Non-pigmented ciliary epithelial cell (primary cell): ENCODE data around the gene ZFYVE21.
A peak's percentile ranks its signal among the peaks of the same experiment; 100 is the strongest.

Experiments used
- DNase-seq: peaks from one replicate; pipeline ENCODE4 v3.0.0-alpha.2; 2010; ENCODE audit warnings: low read depth

The ZFYVE21 gene

DNA sequence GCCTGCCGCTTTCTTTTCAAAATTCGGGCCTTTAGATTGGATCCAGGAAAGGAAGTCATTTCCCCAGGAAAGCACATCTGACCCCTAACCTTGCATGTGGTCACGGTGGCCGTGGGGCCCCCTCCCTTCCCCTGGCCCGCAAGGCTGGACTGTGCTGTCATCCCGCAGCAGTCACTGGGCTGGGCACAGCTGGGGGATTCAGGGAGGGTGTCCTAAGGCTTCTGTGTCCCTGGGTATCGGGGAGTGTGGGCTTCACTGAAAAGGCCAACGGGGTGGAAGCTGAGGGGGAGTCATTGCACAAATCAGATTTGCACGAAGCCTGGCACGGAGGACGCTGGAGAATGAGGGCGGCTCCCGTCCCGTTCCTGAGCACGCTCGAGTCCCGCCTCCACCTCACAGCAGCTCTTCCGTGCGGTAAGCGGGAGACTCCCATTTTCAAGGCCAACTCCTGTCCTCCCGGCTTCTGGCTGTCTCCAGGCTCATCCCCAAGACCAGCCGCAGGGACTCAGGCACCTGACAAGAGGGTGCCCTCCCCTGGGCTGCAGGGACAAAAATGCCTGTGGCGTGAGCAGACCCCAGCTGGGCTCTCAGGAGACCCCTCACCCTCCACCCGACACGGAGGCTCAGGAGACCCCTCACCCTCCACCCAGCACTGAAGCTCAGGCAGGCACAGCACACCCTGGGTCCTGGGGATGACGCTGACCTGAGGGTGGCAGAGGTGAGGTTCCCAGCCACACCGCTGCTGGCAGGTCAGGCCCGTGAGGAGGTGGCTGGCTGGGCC, 9.9 kb upstream of the ZFYVE21 start:
- DNase-seq, result no peak

DNA sequence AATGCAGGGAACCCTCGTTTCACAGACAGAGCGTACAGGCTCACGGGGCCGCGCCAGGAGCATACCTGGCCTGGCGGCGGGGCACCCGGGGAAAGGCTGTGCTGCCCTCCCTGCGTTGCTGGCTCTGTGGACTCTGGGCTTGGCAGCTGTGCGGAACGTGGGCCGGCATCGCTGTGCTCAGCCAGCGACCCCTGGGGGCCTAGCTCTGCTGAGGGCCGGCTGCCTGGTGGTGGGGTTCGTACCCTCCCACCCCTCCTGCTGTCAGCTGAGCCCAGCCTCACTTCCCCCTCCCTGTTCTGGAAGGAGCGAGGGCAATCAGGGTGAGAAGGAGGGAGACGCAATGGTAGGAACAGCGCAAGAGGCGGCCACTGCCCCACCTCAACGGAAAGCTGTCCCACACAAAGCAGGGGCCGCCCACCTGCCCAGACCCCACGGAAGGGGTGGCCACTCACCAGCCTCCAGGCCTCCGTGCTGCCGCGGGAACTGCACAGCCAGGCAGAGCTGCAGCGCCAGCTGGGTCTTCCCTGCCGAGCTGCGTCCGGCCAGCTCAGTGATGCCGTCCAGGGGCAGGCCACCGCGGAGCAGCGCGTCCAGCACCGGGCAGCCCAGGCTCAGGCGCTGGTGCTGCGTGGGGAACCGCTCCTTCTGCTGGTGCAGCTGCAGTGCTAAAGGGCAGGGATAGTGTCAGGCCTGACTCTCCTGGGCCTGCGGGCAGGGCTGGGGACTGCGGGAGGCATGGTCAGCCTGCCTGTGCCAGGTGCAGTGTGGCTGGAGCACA, 8.9 kb upstream of the ZFYVE21 start:
- DNase-seq, result no peak

DNA sequence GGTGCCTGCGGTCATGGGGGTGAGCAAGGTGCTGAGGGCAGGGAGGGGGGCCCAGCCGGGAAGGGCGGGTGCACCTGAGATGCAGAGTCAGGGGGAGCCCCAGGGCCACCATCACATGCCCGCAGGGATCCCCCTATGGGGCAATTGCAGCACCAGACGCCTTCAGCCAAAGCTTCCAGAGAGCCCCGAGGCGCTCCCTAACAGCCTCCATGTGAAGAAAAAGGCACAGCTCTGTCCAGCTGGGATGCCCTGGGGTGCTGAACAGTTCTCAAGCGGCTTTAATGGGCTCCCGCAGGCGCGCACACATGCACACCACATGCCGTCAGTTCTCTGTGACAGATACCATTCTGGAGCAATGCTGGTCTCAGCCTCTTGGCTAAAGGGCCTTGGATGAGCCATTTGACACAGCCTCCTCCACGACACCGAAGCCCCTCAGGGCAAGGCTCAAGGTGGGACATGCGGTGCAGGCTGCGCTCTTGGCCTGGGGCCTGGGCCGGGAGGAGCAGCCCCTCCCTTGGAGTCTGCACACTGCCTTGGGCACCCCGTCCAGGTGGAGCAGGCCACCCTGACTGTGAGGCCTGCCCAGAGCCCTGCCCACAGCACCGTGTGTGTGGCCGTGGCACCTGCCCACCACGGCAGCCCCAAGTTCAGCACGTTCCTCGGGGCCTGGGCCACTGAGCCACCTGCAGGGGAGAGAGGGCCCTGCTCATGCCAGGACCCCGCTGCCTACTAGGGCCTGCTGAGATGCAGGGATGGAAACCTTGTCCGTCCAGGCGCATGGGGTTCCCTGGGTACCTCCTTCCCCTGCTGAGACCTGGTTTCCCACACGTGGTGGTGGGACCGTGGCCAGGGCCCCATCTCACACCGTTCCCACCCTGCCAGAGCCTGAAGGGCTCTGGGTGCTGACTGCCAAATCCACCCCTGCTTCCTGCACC, 8.0 kb upstream of the ZFYVE21 start:
- DNase-seq, result no peak

DNA sequence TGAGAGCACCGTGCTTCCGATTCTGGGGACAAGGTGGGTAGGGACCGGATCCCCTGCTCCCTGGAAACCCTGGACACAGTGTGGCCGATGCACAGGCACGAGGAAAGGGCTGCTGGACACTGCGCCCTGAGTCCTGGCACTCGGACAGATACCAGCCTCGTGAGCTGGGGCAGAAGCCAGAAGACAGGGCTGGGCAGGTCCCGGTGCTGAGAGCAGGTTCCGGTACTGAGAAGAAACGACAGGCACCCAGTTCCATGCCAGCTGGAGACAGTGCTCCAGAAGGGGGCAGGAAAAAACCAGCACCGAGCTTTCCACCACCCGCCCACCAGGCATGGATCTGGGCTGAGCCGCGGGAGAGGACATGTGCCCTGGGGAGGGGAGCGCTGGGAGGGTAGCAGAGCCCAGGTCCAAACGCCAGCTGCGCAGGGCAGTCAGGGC, 6.8 kb upstream of the ZFYVE21 start:
- no peak for DNase-seq

DNA sequence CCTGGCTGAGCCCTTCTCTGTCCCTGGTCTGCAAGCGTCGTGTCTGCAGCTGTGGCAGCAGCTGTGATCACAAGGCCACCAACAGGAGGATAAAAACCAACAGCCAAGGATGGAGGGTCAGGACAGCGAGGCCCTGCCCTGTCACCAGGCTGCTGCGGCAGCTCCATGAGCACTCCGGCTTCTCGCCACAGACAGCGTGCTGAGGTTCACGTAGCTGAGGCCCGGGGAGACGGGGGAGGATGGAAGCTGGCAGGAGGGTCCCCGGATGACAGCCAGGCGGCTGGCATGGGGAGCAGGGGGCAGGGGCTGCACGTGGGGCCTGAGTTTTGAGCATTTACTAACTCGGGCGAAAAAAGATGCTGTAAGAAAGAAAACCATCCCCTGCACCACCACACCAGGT, 5.8 kb upstream of the ZFYVE21 start:
- no peak for DNase-seq

DNA sequence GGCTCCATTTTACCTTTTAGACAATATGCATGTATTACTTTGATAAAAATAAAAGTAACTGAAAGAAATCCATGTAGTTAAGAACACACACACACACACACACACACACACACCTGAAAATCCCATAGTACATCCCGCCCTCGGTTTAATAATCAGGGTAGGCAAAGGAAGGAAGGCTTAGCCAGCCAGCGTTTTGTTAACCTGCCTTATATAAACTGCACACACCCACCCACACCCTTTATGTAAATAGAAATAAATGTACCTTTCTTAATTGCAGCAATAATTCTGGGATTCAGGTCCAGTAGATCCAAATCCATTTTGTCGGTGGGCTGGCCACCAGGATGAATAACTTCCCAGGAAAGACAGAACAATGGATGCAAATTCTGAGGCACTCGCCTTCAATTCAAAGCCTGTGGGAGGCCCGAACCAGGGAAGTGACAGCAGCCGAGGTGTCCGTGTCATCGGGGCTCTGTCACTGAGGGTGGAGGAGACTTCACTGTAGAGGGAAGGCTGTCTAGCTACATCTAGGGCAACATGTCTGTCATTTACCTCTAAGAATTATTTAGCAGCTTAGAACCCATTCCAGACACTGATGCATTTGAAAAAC, 4.7 kb upstream of the ZFYVE21 start:
- no peak for DNase-seq

DNA sequence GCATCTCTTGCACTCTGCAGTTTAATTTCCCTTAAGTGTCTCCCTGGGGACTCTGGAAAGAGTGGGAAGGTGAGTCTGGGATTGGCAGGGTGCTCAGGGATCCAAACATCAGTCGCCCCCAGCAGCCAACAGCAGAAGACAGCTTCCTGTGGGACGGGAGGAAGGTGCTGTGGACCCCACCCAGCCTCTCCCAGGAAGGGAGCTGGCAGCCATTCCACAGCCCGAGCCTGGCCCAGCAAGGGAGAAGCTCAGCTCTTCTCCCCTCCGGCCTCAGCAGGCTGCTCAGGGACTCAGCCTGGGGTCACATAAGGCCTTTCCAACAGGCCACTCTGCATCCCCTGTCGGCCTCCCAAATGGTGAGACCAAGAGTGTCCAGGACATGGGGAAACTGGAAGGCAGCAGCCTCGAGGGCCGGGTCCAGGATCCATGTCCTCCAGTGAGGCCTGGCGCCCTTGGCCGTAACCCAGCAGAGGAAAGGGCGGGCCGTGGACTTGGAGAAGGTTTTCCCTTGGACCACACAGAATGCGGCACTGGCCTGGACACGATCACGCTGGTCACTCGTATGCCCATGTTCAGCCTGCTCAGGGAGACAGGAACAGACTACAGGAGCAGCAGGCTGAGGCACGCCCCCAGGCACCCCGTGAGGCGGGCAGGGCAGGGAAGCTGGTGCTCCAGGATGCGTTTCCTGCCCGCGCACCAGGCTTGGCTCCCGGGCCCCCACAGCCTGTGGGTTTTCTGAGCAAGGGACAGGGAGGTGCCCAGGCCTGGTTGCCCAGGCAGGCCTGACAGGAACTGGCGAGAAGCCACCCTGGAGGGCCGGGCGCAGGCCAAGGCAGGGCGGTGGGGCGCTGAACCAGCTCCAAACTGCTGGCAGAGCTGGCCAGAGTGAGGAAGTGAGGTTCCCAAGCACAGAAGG, 3.8 kb upstream of the ZFYVE21 start:
- no peak for DNase-seq

DNA sequence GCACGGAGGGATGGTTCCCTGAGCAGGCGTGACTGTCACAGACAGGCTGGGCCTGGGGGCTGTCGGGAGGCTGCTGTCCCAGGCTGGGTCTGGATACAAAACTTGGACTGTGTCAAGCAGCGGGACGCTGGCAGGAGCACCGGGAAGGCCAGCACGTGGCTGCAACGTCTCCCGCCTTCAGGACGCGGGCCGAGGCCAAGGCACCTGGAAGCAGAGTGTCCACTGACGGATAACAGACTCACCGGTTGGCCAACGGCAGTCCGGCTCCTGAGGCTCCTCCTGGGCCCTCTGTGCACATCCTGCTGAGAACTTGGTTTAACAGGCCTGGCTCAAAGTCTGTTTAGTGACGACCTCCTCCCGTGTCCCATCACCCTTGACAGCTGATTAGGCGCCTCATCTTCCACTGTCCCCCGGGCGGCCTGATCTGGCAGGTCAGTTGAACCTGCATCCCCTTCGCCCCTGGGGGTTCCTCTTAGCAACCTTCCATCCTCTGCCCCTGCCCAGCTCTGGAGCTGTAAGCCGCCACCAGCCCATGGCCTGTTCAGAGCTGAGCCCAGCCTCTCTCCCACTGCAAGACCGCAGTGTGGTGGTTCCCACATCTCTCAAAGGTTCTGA, 2.9 kb upstream of the ZFYVE21 start:
- DNase-seq, result no peak

DNA sequence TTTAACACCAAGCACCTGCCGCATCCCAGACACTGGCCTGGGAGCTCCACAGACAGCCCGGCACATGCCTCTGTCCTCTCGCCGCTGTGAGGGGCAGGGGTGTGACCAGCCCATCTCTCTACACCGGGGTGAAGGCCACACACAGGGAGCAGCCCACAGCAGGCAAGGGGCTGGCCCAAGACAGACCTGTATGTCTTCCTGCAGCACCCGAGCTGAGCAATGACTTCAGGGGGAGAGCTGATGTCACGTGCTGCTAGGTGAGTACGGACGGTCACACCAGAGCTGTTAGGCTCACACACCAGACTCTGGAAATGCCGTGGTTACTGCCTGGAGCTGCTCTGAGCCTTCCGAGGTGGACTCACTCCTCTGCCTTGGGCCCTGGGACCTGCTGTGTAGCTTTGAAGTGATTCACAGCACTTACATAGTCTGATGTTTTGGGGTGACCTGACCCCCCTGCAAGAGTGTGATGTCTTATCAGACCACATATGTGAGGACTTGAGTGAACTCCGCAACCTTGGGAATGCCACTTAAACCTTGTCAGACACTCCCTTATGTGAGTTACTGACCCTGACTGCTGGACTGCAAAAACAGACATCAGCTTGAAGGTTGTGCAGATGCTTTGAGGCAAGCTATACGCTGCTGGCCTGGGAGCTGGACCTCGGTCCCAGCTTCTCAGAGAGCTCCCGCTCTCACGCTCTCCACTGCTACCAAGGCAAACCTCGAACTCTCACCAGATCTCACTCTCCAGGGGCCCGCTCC, 2.1 kb upstream of the ZFYVE21 start:
- no peak for DNase-seq

DNA sequence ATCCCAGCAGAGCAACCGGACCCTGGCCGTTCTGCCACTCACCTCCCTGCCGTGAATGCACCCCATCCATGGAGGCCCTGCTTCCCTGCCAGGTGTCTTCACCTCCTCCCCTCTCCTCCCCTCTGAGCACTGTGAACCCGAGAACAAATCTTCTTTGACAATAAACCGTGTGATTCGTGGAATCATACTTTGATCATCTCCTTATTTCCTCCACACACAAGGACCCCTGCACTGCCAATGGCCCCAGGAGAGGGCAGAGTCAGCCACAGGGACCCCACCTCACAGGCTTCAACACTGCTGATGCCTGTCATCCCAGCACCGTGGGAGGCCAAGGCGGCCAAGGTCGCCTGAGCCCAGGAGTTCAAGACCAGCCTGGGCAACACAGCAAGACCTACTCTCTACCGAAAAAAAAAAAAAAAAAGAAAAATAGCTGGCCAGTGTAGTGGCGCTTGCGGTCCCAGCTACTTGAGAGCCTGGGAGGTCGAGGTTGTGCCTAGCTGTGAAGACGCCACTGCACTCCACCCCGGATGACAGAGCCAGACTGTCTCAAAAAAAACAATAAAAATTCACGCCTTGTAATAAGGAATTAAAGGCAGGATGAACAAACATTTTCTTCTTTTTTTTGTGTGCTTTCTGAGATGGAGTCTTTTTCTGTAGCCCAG, 1.4 kb upstream of the ZFYVE21 start:
- DNase-seq, result no peak

DNA sequence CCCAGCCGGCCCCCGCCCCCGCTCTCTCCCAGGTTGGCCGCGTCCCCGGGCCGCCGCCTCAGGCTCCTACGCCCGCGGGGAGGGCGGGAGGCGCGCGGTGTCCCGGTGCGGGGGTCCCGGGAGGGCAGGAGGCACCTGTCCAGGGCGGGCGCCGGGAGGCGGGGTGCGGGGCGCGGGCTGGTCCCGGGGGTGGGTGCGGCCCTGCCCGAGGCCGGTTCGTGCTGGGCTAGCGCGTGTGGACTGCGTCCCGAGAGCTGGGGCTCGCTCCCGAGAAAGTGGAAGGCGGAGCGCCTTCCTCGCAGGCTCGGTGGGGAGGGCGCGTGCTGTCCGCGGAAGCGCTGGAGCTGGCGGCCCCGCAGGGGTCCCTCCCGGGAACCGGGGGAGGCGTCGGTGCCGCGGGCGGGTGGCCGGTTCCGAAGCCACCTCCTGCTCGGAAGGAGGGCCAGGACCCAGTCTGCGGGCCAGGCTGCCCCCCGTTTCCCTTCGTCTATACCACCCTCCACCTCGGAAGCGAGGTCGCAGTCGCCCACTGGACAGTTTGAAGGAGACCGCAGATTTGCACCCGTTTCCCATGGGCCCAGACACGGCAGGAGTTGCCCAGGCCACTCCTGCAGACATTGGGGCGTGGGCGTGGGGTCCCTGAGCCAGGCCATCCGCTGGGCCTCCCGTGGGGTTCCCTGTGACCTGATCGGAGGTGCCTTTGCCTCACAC, 636 bp downstream of the ZFYVE21 start:
- no peak for DNase-seq

DNA sequence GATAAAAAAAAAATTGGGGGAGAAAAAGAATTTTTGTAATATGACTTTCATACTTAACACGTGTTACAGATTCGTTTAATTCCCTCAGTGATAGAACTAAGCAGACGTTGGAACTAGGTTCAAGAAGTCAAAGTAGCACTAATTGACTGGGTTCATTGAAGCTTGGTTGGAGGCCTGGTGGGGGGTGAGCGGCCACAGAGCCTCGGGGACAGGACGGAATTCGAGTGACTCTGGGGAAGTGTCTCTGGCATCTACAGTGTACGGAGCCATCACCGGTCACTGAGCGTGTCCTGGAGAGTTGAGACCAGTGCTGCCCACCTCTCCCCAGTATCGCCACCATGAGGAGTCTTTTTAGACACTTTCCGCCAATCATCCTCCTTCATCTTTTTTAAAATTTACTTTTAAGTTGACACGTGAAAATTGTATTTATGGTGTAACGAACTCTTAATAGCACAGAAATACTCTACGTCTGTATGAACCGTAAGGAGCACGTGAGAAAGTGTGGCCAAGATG, 1.3 kb downstream of the ZFYVE21 start:
- DNase-seq, result no peak

DNA sequence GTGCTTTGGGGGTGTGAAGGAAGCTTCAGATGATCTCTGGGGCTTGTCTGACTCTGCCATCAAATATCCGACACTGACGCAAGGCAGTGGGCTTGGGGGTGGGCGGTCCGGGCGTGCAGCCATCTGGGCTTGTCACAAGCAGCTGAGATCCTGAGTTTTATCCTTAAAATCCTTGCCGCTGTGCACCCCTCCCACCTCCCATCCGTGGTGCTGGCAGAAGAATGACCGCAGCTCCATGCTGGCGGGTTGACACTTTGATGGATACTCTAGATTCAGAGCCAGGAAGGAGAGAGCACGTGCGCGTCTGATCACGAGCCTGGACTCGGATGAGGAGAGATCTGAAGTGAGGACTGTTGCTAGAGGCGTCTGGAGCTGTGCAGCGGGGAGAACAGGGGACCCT, 3.0 kb downstream of the ZFYVE21 start:
- DNase-seq, result no peak

DNA sequence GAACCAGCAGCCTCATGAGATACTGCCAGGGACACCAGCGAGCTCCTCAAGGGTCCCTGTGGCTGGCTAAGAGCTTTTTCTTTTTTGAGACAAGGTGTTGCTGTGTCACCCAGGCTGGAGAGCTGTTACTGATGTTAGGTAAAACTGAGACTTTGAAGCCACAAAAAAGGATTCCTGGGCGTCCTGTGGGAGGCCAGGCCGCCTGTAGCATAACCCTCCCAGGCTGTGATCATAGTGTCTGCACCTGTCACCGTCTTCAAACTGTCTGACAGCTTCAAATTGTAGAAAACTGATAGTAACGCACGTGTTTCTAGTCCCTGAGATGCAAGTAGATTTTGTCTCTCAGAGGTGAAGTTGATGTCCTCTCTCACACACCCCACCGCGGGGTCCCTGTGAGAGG, 4.1 kb downstream of the ZFYVE21 start:
- DNase-seq, result no peak

DNA sequence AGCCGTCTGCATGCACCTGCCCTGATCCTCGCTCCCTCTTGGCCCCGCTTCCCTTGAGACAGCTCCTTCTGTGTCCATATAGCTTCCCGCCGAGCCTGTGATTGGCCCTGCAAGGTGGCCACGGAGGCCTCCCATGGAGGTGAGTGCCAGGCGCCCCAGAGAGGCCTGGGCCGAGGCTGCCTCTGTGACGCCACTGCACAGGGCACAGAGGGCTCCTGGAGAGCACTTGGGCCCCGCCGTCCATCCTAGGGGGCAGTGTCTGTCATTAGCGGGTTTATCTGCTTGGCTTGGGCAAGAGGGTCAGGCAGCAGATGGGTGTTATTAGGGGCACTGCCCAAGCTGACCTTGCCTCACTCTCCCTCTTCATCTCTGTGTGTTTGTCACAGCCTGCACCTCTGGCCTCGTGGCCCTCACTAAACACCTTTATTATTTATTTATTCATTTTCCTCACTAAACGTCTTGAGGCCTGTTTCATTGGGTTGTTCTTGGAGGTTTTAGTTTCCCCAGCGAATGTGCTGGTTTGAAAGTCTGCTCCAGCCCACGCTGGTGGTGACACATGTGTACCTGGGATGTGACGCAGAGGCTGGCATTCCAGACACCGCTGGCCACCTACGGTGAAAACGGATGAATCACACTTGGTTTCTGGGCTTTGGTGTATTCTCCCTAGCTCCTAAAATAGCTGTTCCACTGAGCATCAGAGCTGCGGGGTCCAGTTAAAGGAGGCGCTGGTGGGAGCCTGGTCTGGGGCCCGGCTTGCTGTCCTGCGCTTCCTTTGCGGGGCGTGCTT, 5.9 kb downstream of the ZFYVE21 start:
- DNase-seq, result peak; percentile 70

DNA sequence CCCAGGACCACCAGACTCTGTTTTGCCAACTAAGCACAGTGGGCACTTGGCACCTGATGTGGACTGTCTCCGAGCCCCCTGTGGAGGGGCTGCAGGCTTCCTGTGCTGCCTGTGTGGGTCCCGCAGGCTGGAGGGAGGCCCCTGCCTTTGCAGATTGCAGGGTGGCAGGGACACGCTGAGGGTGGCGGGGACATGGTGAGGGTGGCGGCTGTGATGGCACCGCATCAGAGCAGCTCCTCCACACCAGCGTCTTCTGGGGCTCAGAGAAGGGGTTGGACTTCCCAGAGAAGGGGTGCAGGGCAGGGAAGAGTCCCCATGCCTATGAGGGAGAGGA, 8.1 kb downstream of the ZFYVE21 start:
- no peak for DNase-seq

DNA sequence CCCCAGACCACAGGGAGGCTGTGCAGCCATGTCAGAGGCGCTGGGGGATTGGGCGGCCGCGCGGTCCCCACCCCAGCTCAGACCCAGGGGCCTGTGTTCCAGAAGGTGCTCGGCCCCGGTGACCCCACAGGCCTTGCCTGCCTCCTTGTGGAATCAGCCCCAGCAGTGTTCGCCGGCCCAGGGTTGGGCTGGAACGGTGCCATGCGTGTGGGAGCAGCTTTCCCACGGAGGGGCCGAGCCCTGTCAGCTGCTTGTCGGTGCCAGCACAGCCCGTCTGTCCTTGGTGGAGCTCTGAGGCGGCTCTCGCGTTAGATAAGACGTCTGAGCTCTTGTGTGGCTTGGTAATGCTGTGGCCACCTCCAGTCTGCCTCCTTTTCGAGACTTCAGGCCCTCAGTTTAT, 8.5 kb downstream of the ZFYVE21 start:
- no peak for DNase-seq
